ENCODE data around the gene FGFBP2.
"Not testable (repeated sequence)": the region's sequence is repeated elsewhere in the genome, so short reads cannot be mapped to it uniquely, and the experiment has no call there.

Gene FGFBP2

GRCh38 chr4:15920723-15921591, 42.0 kb downstream of the FGFBP2 start:
- no peak overlapping the region for H3K4me3 ChIP-seq
- no peak for DNase-seq (ENCODE audit: low spot score)
- TF ChIP-seq CTCF (IDR thresholded peaks at IDR 0.05), result no peak
- H3K27ac ChIP-seq, result no peak overlapping the region

- DNase-seq (ENCODE audit: low spot score), result no peak
- H3K4me3 ChIP-seq, result no peak overlapping the region
- H3K27ac ChIP-seq, result no peak overlapping the region
- no peak for TF ChIP-seq CTCF (IDR thresholded peaks at IDR 0.05)
Observed at GRCh38 chr4:15918484-15919129, 44.4 kb downstream of the FGFBP2 start.

GRCh38 chr4:15917297-15917696, 45.7 kb downstream of the FGFBP2 start:
- DNase-seq (ENCODE audit: low spot score), result no peak
- H3K4me3 ChIP-seq, result no peak overlapping the region
- no peak for TF ChIP-seq CTCF (IDR thresholded peaks at IDR 0.05)
- H3K27ac ChIP-seq, result no peak overlapping the region

- not testable (repeated sequence) for H3K27ac ChIP-seq; H3K4me3 ChIP-seq; DNase-seq (ENCODE audit: low spot score)
Observed at GRCh38 chr4:15916358-15916757, 46.6 kb downstream of the FGFBP2 start.

- TF ChIP-seq CTCF (IDR thresholded peaks at IDR 0.05), result no peak
- DNase-seq (ENCODE audit: low spot score), result no peak
- H3K4me3 ChIP-seq, result no peak overlapping the region
- no peak overlapping the region for H3K27ac ChIP-seq
Observed at GRCh38 chr4:15914736-15915135, 48.2 kb downstream of the FGFBP2 start.

- no peak overlapping the region for H3K4me3 ChIP-seq
- DNase-seq (ENCODE audit: low spot score), result no peak
- no peak overlapping the region for H3K27ac ChIP-seq
- no peak for TF ChIP-seq CTCF (IDR thresholded peaks at IDR 0.05)
Observed at GRCh38 chr4:15914291-15914690, 48.7 kb downstream of the FGFBP2 start.

- Histone ChIP-seq H3K27ac (no peak overlapping the region), H3K4me3 (no peak overlapping the region)
- TF ChIP-seq CTCF (IDR thresholded peaks at IDR 0.05), result no peak
- DNase-seq (ENCODE audit: low spot score), result no peak
Observed at GRCh38 chr4:15913631-15913970, 49.4 kb downstream of the FGFBP2 start.

All from coronary artery (tissue), 2 donors.